GM18951 (cell line): ENCODE results near the gene CDC20.

Source experiments
- POLR2A ChIP-seq: IDR thresholded peaks from 4 replicates; pipeline ENCODE4 v1.6.1; 2011; ENCODE audit warnings: mild to moderate bottlenecking; ENCODE audit not compliant: insufficient read length, insufficient read depth; ENCODE audit errors: extremely low read depth
- in situ Hi-C: fragments of 300-500 bp; cut with MboI; formaldehyde crosslinking; loops from one replicate; pipeline ENCODE4 v1.12.0; 2022; ENCODE audit warnings: low sequenced_read_pairs, mixed read lengths, inconsistent platforms; ENCODE audit not compliant: unreplicated experiment

Gene CDC20

GRCh38 chr1:43344267-43344850 lies 14.4 kb upstream of the CDC20 start:
- in situ Hi-C loops: no loop called here
- TF ChIP-seq POLR2A: no peak

- no peak for TF ChIP-seq POLR2A
- in situ Hi-C loops: no loop called here
Observed at GRCh38 chr1:43345120-43345519, 13.7 kb upstream of the CDC20 start.

DNA sequence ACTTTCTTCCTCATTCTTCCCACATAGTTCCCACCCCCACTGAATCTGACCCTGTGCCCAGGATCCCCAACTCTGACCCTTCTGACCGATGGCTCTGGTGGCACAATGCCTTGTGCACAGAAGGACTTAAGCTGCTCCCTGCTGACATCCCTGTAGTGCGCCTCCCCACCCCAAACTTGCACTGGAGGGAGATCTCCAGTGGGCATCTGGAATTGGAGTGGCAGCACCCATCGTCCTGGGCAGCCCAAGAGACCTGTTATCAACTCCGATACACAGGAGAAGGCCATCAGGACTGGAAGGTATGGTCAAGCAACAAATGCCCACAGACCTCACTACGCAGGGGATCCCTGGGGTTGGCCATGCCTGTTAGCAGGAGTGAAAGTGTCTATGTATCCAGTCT lies 12.1 kb upstream of the CDC20 start:
- in situ Hi-C loops: no loop called here
- no peak for TF ChIP-seq POLR2A

GRCh38 chr1:43348343-43348808 lies 10.4 kb upstream of the CDC20 start:
- TF ChIP-seq POLR2A: no peak
- in situ Hi-C loops: no loop called here

DNA sequence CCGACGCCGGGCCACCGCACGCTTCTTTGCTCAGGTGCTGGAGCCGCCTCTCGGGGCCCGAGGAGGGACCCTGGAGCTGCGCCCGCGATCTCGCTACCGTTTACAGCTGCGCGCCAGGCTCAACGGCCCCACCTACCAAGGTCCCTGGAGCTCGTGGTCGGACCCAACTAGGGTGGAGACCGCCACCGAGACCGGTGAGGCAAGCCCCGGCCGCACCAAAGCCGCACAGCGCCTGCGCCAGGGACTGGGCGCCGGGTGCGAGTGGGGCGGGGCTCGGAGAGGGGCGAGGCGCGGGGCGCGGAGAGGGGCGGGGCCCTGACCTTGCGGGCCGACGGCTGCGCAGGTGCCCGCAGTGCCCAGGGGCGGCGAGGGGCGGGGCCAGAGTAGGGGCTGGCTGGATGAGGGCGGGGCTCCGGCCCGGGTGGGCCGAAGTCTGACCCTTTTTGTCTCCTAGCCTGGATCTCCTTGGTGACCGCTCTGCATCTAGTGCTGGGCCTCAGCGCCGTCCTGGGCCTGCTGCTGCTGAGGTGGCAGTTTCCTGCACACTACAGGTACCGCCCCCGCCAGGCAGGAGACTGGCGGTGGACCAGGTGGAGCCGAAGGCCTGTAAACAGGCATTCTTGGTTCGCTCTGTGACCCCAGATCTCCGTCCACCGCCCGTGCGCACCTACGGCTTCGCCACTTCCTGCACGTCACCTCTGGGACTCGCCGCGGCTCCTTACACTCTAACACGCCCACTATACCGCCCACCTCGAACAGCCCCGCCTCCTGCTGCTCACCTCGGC lies 9.8 kb upstream of the CDC20 start:
- TF ChIP-seq POLR2A: peak; percentile 44
- in situ Hi-C loops: no loop called here

- in situ Hi-C loops: loop anchor here (10.0 kb wide), 1 partner anchor 115 kb away; no protein-coding TSS in a partner anchor
- no peak for TF ChIP-seq POLR2A
Observed at GRCh38 chr1:43349594-43350306, 9.0 kb upstream of the CDC20 start.

DNA sequence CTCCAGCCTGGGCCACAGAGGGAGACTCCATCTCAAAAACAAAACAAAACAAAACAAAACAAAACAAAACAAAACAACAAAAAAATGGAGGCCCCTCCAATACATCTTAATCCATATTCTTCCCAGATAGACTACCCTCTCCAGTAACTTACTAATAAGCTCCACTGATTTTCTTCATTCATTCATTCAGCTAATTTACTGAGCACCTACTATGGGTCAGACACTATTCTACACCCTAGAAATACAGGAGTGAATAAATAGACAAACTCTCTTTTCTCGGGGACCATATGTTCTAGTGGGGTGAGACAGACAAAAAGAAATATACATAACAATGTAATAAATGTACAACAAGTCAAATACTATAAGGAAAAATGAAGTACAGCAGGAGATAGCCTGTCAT lies 7.8 kb upstream of the CDC20 start:
- TF ChIP-seq POLR2A: no peak
- in situ Hi-C loops: loop anchor here (10.0 kb wide), 1 partner anchor 116 kb away; no protein-coding TSS in a partner anchor

- no peak for TF ChIP-seq POLR2A
- in situ Hi-C loops: loop anchor here (10.0 kb wide), 1 partner anchor 117 kb away; no protein-coding TSS in a partner anchor
Observed at GRCh38 chr1:43351421-43352350, 7.1 kb upstream of the CDC20 start.

- TF ChIP-seq POLR2A: no peak
- in situ Hi-C loops: loop anchor here (10.0 kb wide), 1 partner anchor 118 kb away; no protein-coding TSS in a partner anchor
Observed at GRCh38 chr1:43352351-43352705, 6.5 kb upstream of the CDC20 start.

- no peak for TF ChIP-seq POLR2A
- in situ Hi-C loops: loop anchor here (10.0 kb wide), 1 partner anchor 118 kb away; no protein-coding TSS in a partner anchor
Observed at GRCh38 chr1:43352881-43353280, 5.9 kb upstream of the CDC20 start.

DNA sequence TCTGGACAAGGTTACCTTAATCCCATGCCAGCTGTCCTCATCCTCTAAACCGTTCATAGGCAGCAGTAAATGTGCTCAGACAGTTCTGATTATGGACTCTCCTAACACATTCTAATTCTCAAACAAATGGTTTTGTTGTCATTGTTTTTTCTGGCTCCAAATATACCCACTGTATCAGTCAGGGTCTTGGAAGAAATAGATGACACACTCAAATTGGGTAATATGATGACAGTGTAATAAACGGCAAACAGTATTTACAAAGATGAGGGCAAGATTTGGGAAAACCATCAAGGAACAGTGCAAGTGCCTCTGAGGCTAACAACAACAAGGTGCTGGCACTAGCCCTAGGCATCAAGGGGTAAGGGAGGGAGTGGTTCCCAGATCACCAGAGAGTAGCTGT lies 4.3 kb upstream of the CDC20 start:
- in situ Hi-C loops: loop anchor here (10.0 kb wide), 1 partner anchor 120 kb away; no protein-coding TSS in a partner anchor
- no peak for TF ChIP-seq POLR2A

- in situ Hi-C loops: loop anchor here (10.0 kb wide), 1 partner anchor 120 kb away; no protein-coding TSS in a partner anchor
- TF ChIP-seq POLR2A: no peak
Observed at GRCh38 chr1:43354936-43355335, 3.8 kb upstream of the CDC20 start.
